Activated CD8-positive, alpha-beta memory T cell treated with anti-CD3 and anti-CD28 coated beads, Interleukin-2, amount 50 U/mL, for 24 hours (primary cell): ENCODE results near the gene LCLAT1.
"Not testable (repeated sequence)": the region's sequence is repeated elsewhere in the genome, so short reads cannot be mapped to it uniquely, and the experiment has no call there.

Experiments used
- DNase-seq: peaks from one replicate; pipeline ENCODE4 v3.0.0-alpha.2; 2020; ENCODE audit errors: extremely low read depth

LCLAT1 gene

DNA sequence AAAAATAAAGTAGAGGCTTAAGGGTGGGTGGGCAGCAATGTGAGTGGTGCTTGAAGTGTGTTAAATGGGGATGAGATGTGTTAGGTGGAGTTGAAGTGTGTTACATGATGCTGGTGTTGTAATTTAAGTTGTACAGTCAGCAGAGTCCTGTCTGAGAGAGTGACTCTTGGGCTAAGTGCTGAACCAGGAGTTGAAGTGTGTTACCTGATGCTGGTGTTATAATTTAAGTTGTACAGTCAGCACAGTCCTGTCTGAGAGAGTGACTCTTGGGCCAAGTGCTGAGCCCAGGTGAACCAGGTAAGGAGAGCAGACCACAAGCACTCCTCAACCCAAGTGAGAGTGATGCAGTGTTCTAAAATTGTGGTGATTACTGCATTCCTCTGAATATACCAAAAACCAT, 40.6 kb downstream of the LCLAT1 start:
- no peak for DNase-seq

- no peak for DNase-seq
These were observed 41.1 kb downstream of the LCLAT1 start for GRCh38 chr2:30488012-30488659.

GRCh38 chr2:30491225-30491624, 44.2 kb downstream of the LCLAT1 start:
- no peak for DNase-seq

- DNase-seq: no peak
These were observed 45.1 kb downstream of the LCLAT1 start for GRCh38 chr2:30492185-30492584.

DNA sequence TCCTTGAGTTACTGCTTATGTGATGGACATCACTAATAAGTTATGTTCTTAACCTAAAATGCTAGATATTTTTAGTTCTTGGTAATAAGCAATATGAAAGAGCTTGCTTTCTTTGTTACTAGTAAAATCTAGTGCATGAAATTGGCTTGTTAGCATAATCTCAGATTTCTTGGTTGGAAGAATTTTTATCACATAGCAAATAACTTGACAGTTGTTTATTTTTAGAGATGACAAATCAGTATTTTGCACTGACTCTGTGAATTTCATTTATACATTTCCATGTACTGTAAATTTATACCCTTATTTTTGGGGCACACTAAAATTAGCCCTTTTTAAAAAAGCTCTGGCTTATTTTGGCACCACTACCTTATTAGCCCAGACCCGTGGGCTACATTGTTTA, 45.6 kb downstream of the LCLAT1 start:
- DNase-seq: no peak

- no peak for DNase-seq
These were observed 46.4 kb downstream of the LCLAT1 start for GRCh38 chr2:30493440-30493839.

- not testable (repeated sequence) for DNase-seq
These were observed 48.9 kb downstream of the LCLAT1 start for GRCh38 chr2:30495896-30496295.

- DNase-seq: no peak
These were observed 52.6 kb downstream of the LCLAT1 start for GRCh38 chr2:30499681-30500080.

DNA sequence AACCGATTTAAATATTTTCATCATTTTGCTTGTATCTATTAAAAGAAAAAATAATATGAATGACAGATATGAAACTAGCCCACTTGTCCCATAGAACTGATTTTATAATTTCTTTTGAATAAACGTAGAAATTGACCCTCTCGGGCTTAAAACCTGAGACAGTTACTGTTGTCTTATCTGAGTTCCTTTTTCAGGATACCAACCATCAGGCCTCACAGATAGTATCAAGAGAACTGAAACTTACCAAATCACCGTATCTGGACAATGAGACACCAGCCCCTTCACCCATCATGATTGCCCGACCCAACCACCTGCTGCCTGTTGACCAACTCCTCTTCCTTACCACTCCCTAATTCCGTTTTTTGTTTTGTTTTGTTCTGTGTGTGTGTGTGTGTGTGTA, 53.7 kb downstream of the LCLAT1 start:
- no peak for DNase-seq

- no peak for DNase-seq
These were observed 55.3 kb downstream of the LCLAT1 start for GRCh38 chr2:30502310-30502709.

- no peak for DNase-seq
These were observed 56.1 kb downstream of the LCLAT1 start for GRCh38 chr2:30503007-30503694.

- no peak for DNase-seq
These were observed 56.6 kb downstream of the LCLAT1 start for GRCh38 chr2:30503695-30504052.

DNA sequence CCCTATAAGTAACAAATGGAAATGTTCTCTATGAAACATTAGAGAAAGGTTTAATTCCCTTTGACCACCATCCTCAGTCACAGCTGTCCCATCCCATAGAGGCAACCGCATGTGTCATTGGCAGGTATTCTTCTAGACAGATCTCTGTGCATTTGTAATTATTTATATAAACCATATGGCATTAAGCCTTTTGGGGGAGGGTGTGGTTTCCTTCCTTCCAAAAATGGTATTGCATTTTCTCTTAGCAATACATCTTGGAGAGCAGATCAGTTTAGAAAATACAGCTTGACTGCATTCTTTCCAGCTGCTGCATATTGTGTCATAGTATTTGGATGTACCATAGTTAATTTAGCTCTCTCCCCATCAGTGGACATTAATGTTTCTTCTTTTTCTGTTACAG, 57.7 kb downstream of the LCLAT1 start:
- no peak for DNase-seq

GRCh38 chr2:30505500-30506180, 58.6 kb downstream of the LCLAT1 start:
- no peak for DNase-seq

DNA sequence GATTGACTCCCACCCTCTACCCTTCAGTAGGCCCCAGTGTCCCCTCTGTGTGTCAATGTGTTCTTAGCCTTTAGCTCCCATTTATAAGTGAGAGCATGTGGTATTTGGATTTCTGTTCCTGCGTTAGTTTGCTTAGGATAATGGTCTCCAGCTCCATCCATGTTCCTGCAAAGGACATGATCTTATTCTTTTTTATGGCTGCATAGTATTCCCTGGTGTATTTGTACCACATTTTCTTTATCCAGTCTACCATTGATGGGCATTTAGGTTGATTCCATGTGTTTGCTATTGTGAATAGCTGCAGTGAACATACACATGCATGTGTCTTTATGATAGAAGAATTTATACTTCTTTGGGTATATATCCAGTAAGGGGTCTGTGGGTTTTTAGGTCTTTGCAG, 60.4 kb downstream of the LCLAT1 start:
- DNase-seq: not testable (repeated sequence)

DNA sequence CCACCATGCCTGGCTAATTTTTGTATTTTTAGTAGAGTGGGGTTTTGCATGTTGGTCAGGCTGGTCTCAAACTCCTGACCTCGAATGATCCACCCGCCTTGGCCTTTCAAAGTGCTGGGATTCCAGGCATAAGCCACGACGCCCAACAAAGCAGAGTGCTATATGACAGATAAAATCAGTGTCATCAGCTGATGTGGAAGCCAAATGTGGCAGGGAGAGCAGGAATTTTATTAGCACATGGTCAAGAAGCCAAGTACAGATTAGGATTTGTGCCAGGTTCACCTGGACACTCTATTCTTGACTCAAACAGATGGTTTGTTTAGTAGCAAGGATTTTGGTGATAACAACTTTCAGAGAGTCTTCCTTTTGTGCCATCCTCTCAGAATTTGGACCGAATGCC, 62.7 kb downstream of the LCLAT1 start:
- no peak for DNase-seq

DNA sequence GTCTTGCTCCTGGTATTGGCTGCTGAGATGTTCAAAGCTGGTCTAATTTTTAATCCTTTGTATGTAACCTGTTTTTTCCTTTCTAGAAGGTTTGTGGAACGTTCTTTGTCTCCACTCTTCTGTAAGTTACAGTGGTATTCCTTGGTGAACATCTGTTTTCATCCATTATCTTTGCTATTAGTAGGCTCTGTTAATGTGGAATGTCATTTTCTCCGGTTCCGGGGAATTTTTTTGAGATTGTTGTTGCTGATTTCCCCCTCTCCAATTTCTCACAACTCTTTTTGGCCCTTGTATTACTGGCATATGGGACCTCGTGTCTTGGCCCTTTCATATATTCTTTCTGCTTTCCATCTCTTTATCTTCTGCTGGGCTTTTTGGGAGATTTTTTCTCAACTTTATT, 63.4 kb downstream of the LCLAT1 start:
- no peak for DNase-seq

DNA sequence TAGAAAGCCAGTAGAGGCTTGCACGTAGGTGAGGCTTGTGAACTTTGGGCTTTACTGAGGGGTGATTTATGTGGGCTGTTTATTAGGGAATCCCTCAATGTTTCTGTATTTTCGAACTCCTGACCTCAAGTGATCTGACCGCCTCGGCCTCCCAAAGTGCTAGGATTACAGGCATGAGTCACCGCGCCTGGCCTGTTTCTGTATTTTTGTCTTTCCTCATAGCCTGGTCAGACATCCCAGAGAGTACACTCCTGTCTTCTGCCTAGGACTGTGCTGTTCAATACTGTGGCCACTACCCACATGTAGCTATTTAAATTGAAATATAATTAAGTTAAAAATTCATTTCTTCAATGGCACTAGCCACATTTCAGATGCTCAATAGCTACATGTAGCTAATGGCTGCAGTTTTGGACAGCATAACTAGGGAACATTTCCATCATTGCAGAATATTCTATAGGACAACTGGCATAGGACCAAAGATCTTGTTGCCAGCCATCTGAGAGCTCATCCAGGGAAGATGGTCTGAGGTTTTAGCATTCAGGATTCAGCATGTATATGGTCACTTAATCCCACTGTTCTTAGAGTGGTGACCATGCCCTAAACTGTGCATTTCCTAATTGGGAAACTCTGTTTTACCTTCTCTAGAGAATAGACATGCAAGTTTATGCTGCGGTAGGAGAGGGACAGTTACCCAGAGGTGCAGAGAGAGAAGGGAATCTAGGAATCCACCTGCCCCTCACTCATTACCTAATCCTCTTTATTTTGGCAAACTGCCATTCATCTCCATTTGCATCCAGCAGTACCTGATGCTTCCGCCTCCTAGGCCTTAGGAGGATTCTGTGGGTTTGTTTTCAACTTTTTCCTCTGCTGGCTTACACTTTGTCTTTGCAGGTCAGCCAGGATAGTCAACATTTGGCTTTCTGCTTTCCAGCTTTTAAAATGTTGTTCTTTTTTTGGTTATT, 64.4 kb downstream of the LCLAT1 start:
- DNase-seq: no peak

DNA sequence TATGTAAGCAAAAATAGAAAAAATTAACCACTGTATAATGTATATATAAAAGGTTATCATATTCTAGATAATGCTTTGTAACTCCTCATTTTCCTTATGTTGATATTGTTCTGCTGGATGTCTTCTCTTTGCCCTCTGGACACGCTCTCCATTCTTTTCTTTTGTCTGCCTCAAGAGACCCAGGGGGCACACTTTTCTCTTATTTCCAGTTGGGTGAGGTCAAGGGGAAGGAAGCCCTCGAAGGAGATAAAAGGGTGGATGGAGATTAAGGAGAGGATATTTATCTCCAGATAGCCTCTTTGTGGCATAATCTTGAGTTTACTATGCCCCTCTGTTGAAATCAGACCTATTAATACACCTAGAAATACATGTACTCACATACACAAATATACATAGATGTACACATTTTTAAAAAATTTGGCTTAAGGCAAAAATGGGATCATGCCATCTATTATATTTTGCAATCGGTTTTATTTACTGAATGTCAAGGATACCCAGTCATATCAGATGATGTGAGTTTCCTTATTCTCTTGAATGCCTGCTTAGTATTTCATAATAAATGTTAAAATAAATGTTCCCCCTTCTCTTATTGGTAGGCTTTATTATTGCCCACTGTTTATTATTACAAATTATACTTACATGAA, 65.3 kb downstream of the LCLAT1 start:
- DNase-seq: no peak

DNA sequence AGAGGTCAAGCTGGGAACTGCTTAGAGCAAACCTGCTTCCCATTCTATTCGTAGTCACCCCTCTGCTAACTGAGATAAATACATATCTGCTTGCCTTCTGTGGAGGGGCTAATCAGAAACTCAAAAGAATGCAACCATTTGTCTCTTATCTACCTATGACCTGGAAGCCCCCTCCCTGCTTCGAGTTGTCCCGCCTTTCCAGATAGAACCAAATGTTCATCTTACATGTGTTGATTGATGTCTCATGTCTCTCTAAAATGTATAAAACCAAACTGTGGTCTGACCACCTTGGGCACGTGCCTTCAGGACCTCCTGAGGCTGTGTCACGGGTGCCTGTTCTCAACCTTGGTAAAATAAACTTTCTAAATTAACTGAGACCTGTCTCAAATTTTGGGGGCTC, 66.6 kb downstream of the LCLAT1 start:
- DNase-seq: not testable (repeated sequence)

DNA sequence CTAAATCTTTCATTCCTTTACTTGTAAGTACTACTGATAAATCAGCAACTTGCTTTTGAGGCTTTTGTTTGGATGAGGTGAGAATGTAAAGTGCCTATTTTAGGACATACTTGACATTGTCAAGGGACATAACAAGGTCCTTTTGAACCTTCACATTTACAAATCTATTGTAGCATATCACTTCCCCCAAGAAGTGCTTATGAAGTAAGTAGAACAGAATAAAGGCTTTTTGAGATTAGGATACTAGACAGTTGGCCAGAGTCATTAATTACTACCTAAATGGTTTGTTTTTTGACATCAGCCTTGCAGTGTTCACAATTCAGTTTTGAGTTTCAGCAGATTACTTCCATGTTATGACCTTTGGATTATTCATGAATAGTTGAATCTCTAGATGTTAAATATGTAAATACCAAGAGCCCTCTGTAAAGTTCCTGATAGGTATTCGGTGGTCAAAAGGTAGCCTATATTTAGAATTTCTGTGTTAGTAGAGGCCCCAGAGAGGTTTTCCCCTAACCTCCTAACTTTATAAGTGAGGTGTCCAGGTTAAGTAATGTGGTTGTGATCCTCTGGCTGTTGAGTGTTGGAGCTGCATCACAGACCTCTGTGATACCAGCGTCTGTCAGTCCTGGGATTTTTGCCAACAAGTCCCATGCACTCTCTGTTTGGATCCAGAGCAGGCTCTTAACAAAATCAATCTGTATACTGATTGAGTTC, 67.2 kb downstream of the LCLAT1 start:
- no peak for DNase-seq
